GM21390 (cell line): ENCODE results near the gene CD3E.
"Not testable (repeated sequence)": the region's sequence is repeated elsewhere in the genome, so short reads cannot be mapped to it uniquely, and the experiment has no call there.

ENCODE experiments used
- ATAC-seq: cut with Tn5 transposase; IDR thresholded peaks from one replicate; pipeline ENCODE4 v1.9.1; 2021; ENCODE audit not compliant: unreplicated experiment

CD3E gene

GRCh38 chr11:118290923-118291322 is 13.6 kb upstream of the CD3E start:
- ATAC-seq, result no peak

GRCh38 chr11:118291477-118292135 is 12.9 kb upstream of the CD3E start:
- no peak for ATAC-seq

GRCh38 chr11:118294053-118294452 is 10.5 kb upstream of the CD3E start:
- ATAC-seq, result no peak

GRCh38 chr11:118295199-118295598 is 9.3 kb upstream of the CD3E start:
- no peak for ATAC-seq

- ATAC-seq, result no peak
Observed at GRCh38 chr11:118295815-118296454, 8.6 kb upstream of the CD3E start.

GRCh38 chr11:118301600-118302195 is 2.8 kb upstream of the CD3E start:
- ATAC-seq, result no peak

- ATAC-seq, result no peak
Observed at GRCh38 chr11:118304227-118304567, 333 bp upstream of the CD3E start.

GRCh38 chr11:118305726-118306125 is 1.2 kb downstream of the CD3E start:
- ATAC-seq, result no peak

- no peak for ATAC-seq
Observed at GRCh38 chr11:118306556-118306955, 2.0 kb downstream of the CD3E start.

- not testable (repeated sequence) for ATAC-seq
Observed at GRCh38 chr11:118308995-118309528, 4.5 kb downstream of the CD3E start.

- no peak for ATAC-seq
Observed at GRCh38 chr11:118310271-118310670, 5.7 kb downstream of the CD3E start.

- ATAC-seq, result no peak
Observed at GRCh38 chr11:118310781-118311485, 6.4 kb downstream of the CD3E start.

- ATAC-seq, result no peak
Observed at GRCh38 chr11:118311518-118311917, 7.0 kb downstream of the CD3E start.

GRCh38 chr11:118312328-118312727 is 7.8 kb downstream of the CD3E start:
- ATAC-seq, result no peak

- no peak for ATAC-seq
Observed at GRCh38 chr11:118313242-118313641, 8.7 kb downstream of the CD3E start.

- no peak for ATAC-seq
Observed at GRCh38 chr11:118314988-118315411, 10.5 kb downstream of the CD3E start.

GRCh38 chr11:118318124-118318523 is 13.6 kb downstream of the CD3E start:
- ATAC-seq, result no peak

- no peak for ATAC-seq
Observed at GRCh38 chr11:118318581-118319336, 14.2 kb downstream of the CD3E start.

- no peak for ATAC-seq
Observed at GRCh38 chr11:118319337-118319707, 14.8 kb downstream of the CD3E start.

GRCh38 chr11:118320515-118320914 is 16.0 kb downstream of the CD3E start:
- ATAC-seq, result no peak
